SK-N-SH treated with all-trans-retinoic acid at 6 μM for 48 hours (cell line): Measurements from ENCODE around the gene IGF1.

ENCODE experiments used
- CREB5 ChIP-seq: fragments of 250-450 bp; sonication (Bioruptor Pico); IDR thresholded peaks from 2 replicates; pipeline ENCODE4 v1.5.1; 2020; ENCODE audit warnings: low read depth, mild to moderate bottlenecking, moderate library complexity
- CSDC2 ChIP-seq: fragments of 250-450 bp; sonication (Bioruptor Pico); IDR thresholded peaks from 2 replicates; pipeline ENCODE4 v1.5.0; 2020; ENCODE audit warnings: mild to moderate bottlenecking, moderate library complexity
- ISL1 ChIP-seq: fragments of 250-450 bp; sonication (Bioruptor Pico); IDR thresholded peaks from 2 replicates; pipeline ENCODE4 v2.1.2; 2022; ENCODE audit warnings: mild to moderate bottlenecking, moderate library complexity
- OSR1 ChIP-seq: fragments of 250-450 bp; sonication (Bioruptor Pico); IDR thresholded peaks from 2 replicates; pipeline ENCODE4 v1.8.0; 2022; ENCODE audit warnings: moderate library complexity, mild to moderate bottlenecking, inconsistent platforms
- PATZ1 ChIP-seq: fragments of 250-450 bp; sonication (Bioruptor Pico); IDR thresholded peaks from 2 replicates; pipeline ENCODE4 v1.8.0; 2020; ENCODE audit warnings: mild to moderate bottlenecking, moderate library complexity, borderline replicate concordance
- POU6F1 ChIP-seq: fragments of 250-450 bp; sonication (Bioruptor Pico); IDR thresholded peaks from 2 replicates; pipeline ENCODE4 v1.8.0; 2021; ENCODE audit warnings: low read depth, mild to moderate bottlenecking, moderate library complexity, borderline replicate concordance
- PPARA ChIP-seq: fragments of 250-450 bp; sonication (Bioruptor Pico); IDR thresholded peaks from 2 replicates; pipeline ENCODE4 v1.5.0; 2020; ENCODE audit warnings: mild to moderate bottlenecking, borderline replicate concordance
- RARB ChIP-seq: fragments of 250-450 bp; sonication (Bioruptor Pico); IDR thresholded peaks from 2 replicates; pipeline ENCODE4 v1.8.0; 2021; ENCODE audit warnings: mild to moderate bottlenecking, moderate library complexity
- TCF4 ChIP-seq: fragments of 250-450 bp; sonication (Bioruptor Pico); IDR thresholded peaks from 2 replicates; pipeline ENCODE4 v1.8.0; 2021; ENCODE audit warnings: mild to moderate bottlenecking, moderate library complexity, borderline replicate concordance
- TOX ChIP-seq: fragments of 250-450 bp; sonication (Bioruptor Pico); IDR thresholded peaks from 2 replicates; pipeline ENCODE4 v1.8.0; 2021; ENCODE audit warnings: mild to moderate bottlenecking, moderate library complexity, borderline replicate concordance
- ZC3H10 ChIP-seq: fragments of 250-450 bp; sonication (Bioruptor Pico); IDR thresholded peaks from 2 replicates; pipeline ENCODE4 v1.5.1; 2021; ENCODE audit warnings: mild to moderate bottlenecking, moderate library complexity
- ZFP3 ChIP-seq: fragments of 250-450 bp; sonication (Bioruptor Pico); IDR thresholded peaks from 2 replicates; pipeline ENCODE4 v1.5.0; 2020; ENCODE audit warnings: mild to moderate bottlenecking, moderate library complexity
- ZFP30 ChIP-seq: fragments of 450-650 bp; formaldehyde crosslinking; IDR thresholded peaks from 2 replicates; pipeline ENCODE4 v1.5.0; 2022; ENCODE audit warnings: mild to moderate bottlenecking, moderate library complexity
- ZNF565 ChIP-seq: fragments of 450-650 bp; formaldehyde crosslinking; conservative IDR thresholded peaks from 2 replicates; pipeline ENCODE4 v1.5.0; 2020; ENCODE audit warnings: low read depth, mild to moderate bottlenecking, moderate library complexity

GRCh38 chr12:102503056-102503681, 22.8 kb upstream of the IGF1 start:
- TF ChIP-seq TOX (CRISPR knock-in tag) (no peak), OSR1 (no peak), PATZ1 (CRISPR knock-in tag) (no peak), ZNF565 (CRISPR knock-in tag) (no peak), ZFP3 (no peak), ZFP30 (CRISPR knock-in tag) (no peak), PPARA (no peak), POU6F1 (CRISPR knock-in tag) (no peak), ISL1 (CRISPR knock-in tag) (no peak), CSDC2 (CRISPR knock-in tag) (no peak), CREB5 (CRISPR knock-in tag) (no peak), RARB (CRISPR knock-in tag) (no peak), ZC3H10 (CRISPR knock-in tag) (no peak), TCF4 (CRISPR knock-in tag) (no peak)
